K562 (cell line): ENCODE results near the gene MYL3. TPM values are rescaled to one million over a fixed set of nuclear protein-coding genes. Genes with fewer than 3 reads are reported as not detected.

Experiments used
- ATF3 ChIP-seq, 2 experiments: fragments of 450-650 bp in 1 of 2; sonication (generic) in 1 of 2; formaldehyde crosslinking in 1 of 2; IDR thresholded peaks in 1 of 2; conservative IDR thresholded peaks in 1 of 2; 2 replicates each; pipeline versions ENCODE4 v1.6.1 to v1.8.1; 2016 to 2023; ENCODE audit warnings: mild to moderate bottlenecking in 2 of 2, moderate library complexity in 2 of 2, inconsistent platforms in 1 of 2, missing genetic modification reagents in 1 of 2
- CBFA2T3 ChIP-seq: fragments of 450-650 bp; IDR thresholded peaks from 2 replicates; pipeline ENCODE4 v1.6.1; 2017
- CBFB ChIP-seq: sonication (generic); formaldehyde crosslinking; IDR thresholded peaks from 2 replicates; pipeline ENCODE4 v1.4.0; 2020; ENCODE audit warnings: mild to moderate bottlenecking, missing genetic modification reagents
- E2F8 ChIP-seq: fragments of 450-650 bp; IDR thresholded peaks from 2 replicates; pipeline ENCODE4 v1.7.1; 2018; ENCODE audit warnings: mild to moderate bottlenecking, low read depth; ENCODE audit not compliant: partially characterized antibody
- FOSL1 ChIP-seq: fragments of 200-800 bp; sonication (Bioruptor generic); conservative IDR thresholded peaks from 2 replicates; pipeline ENCODE4 v1.6.1; 2016; ENCODE audit warnings: missing genetic modification characterization, missing compliant biosample characterization
- HCFC1 ChIP-seq: IDR thresholded peaks from 2 replicates; pipeline ENCODE4 v1.6.1; 2012; ENCODE audit warnings: low read depth, low read length, improper control_type of control experiment
- MIER1 ChIP-seq: fragments of 450-650 bp; IDR thresholded peaks from 2 replicates; pipeline ENCODE4 v1.6.1; 2016; ENCODE audit warnings: antibody characterized with exemption, mild to moderate bottlenecking, low read depth
- SMC3 ChIP-seq: conservative IDR thresholded peaks from 2 replicates; pipeline ENCODE4 v1.6.1; 2011; ENCODE audit warnings: low read depth, low read length, improper control_type of control experiment; ENCODE audit not compliant: insufficient read depth
- WHSC1 ChIP-seq: IDR thresholded peaks from one replicate; pipeline ENCODE4 v1.6.1; 2012; ENCODE audit warnings: low read length, control low read depth, inconsistent platforms
- ZNF76 ChIP-seq: fragments of 250-450 bp; sonication (Bioruptor Pico); IDR thresholded peaks from 2 replicates; pipeline ENCODE4 v1.4.0; 2020; ENCODE audit warnings: mild to moderate bottlenecking, moderate library complexity, borderline replicate concordance
- ZSCAN32 ChIP-seq: fragments of 450-650 bp; formaldehyde crosslinking; IDR thresholded peaks from 2 replicates; pipeline ENCODE4 v1.4.0; 2020; ENCODE audit warnings: mild to moderate bottlenecking, moderate library complexity
- polyA plus RNA-seq, 8 experiments: library from polyadenylated mRNA; depleted of rRNA in 4 of 8; stranded (reverse) in 5 of 8; unstranded in 3 of 8; fragments of >200 nt; fragmentation: Nextera tagmentation in 2 of 8; fragmentation: Illumina TruSeq in 1 of 8; extraction: Ambion mirVana in 2 of 8; extraction: Trizol in 1 of 8; gene quantifications; 2 replicates each; pipeline versions ENCODE4 v1.2.1 to v1.2.3, GENCODE V29; 2011 to 2014; ENCODE audit warnings: inconsistent platforms in 1 of 8, missing spikeins in 1 of 8
- total RNA-seq, 7 experiments: library from RNA; depleted of rRNA in 6 of 7; stranded (reverse); fragments of >200 nt in 6 of 7; fragmentation: Illumina TruSeq in 2 of 7; extraction: Trizol in 2 of 7; gene quantifications; 2 replicates each; pipeline versions ENCODE4 v1.2.1 to v1.2.3, GENCODE V29; 2011 to 2021; ENCODE audit warnings: low replicate concordance in 1 of 7
- TF ChIP-seq, protein P1 (sequence below): fragments of 450-650 bp; IDR thresholded peaks from 2 replicates; pipeline ENCODE4 v1.6.1; 2016
- TF ChIP-seq, protein P2 (sequence below): fragments of 450-650 bp; formaldehyde crosslinking; IDR thresholded peaks from 2 replicates; pipeline ENCODE4 v1.4.0; 2022; ENCODE audit warnings: missing genetic modification characterization
- TF ChIP-seq, protein P3 (sequence below), 2 experiments: fragments of 450-650 bp; IDR thresholded peaks; 2 replicates each; pipeline ENCODE4 v1.6.1; 2016
- TF ChIP-seq, protein P4 (sequence below): sonication (generic); formaldehyde crosslinking; IDR thresholded peaks from 2 replicates; pipeline ENCODE4 v1.8.1; 2022; ENCODE audit warnings: missing genetic modification reagents
- TF ChIP-seq, protein P5 (sequence below): fragments of 250-450 bp; sonication (Bioruptor Pico); IDR thresholded peaks from 2 replicates; pipeline ENCODE4 v1.5.0; 2020; ENCODE audit warnings: mild to moderate bottlenecking

Gene MYL3
- total and polyA plus RNA-seq, 9 of the 15 experiments (the other 6 are each of a cell fraction or from before 2014, with no cell fraction given) = 0.14 to 0.45 TPM; not detected in 7

DNA sequence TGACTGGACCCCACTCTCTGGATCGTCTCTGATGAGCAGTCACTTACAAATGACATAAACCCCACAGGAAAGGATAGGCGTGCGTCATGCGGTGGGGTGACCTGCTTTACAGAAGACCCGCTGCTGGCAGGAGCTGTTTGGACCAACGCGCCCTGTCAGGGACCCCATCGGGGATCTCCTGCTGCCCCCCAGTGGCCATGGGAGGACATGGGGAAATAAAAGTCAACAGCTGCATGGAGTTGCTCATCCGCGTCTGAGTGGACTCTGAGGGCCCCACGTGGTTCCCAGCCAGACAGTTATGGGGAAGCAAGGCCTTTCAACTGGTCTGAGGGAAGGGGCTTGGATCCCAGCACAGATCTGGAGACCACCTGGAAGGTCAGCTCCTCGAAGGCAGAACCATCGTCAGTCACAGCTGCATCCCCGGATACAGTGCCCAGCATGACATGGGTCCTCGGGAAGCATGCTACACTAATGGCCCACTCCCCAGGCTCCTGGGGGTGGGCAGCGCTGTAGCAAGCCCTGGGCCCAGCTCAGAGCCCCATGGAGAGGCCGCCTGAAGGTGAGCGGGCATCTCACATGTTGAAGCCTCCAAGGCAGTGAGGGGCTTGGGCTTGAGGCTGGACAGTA lies 46.4 kb upstream of the MYL3 start (continued):
- no peak for TF ChIP-seq E2F8
- TF ChIP-seq ZNF76 (CRISPR knock-in tag) = no peak
- no peak for TF ChIP-seq CBFA2T3
- 0 out of 2 replicates have a peak, but pooled peaks have one; percentile 23 for TF ChIP-seq CBFB (CRISPR knock-in tag)
- no peak for TF ChIP-seq WHSC1
- TF ChIP-seq, protein P1, sequence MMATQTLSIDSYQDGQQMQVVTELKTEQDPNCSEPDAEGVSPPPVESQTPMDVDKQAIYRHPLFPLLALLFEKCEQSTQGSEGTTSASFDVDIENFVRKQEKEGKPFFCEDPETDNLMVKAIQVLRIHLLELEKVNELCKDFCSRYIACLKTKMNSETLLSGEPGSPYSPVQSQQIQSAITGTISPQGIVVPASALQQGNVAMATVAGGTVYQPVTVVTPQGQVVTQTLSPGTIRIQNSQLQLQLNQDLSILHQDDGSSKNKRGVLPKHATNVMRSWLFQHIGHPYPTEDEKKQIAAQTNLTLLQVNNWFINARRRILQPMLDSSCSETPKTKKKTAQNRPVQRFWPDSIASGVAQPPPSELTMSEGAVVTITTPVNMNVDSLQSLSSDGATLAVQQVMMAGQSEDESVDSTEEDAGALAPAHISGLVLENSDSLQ = peak; percentile 29; the same call in 1 of the 2 replicates
- no peak for TF ChIP-seq ATF3 (IDR thresholded peaks at IDR 0.05)
- 0 out of 2 replicates have a peak, but pooled peaks have one; percentile 23 for TF ChIP-seq ATF3 (CRISPR knock-in tag; conservative IDR thresholded peaks at IDR 0.05)
- TF ChIP-seq, protein P2, sequence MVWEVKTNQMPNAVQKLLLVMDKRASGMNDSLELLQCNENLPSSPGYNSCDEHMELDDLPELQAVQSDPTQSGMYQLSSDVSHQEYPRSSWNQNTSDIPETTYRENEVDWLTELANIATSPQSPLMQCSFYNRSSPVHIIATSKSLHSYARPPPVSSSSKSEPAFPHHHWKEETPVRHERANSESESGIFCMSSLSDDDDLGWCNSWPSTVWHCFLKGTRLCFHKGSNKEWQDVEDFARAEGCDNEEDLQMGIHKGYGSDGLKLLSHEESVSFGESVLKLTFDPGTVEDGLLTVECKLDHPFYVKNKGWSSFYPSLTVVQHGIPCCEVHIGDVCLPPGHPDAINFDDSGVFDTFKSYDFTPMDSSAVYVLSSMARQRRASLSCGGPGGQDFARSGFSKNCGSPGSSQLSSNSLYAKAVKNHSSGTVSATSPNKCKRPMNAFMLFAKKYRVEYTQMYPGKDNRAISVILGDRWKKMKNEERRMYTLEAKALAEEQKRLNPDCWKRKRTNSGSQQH (CRISPR knock-in tag) = no peak
- no peak for TF ChIP-seq MIER1
- TF ChIP-seq SMC3 = peak; percentile 93
- TF ChIP-seq, protein P3, sequence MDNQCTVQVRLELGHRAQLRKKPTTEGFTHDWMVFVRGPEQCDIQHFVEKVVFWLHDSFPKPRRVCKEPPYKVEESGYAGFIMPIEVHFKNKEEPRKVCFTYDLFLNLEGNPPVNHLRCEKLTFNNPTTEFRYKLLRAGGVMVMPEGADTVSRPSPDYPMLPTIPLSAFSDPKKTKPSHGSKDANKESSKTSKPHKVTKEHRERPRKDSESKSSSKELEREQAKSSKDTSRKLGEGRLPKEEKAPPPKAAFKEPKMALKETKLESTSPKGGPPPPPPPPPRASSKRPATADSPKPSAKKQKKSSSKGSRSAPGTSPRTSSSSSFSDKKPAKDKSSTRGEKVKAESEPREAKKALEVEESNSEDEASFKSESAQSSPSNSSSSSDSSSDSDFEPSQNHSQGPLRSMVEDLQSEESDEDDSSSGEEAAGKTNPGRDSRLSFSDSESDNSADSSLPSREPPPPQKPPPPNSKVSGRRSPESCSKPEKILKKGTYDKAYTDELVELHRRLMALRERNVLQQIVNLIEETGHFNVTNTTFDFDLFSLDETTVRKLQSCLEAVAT (IDR thresholded peaks at IDR 0.05) = no peak
- TF ChIP-seq ZSCAN32 = no peak
- peak; percentile 18; the same call in 1 of the 2 replicates for TF ChIP-seq HCFC1
- TF ChIP-seq, protein P4, sequence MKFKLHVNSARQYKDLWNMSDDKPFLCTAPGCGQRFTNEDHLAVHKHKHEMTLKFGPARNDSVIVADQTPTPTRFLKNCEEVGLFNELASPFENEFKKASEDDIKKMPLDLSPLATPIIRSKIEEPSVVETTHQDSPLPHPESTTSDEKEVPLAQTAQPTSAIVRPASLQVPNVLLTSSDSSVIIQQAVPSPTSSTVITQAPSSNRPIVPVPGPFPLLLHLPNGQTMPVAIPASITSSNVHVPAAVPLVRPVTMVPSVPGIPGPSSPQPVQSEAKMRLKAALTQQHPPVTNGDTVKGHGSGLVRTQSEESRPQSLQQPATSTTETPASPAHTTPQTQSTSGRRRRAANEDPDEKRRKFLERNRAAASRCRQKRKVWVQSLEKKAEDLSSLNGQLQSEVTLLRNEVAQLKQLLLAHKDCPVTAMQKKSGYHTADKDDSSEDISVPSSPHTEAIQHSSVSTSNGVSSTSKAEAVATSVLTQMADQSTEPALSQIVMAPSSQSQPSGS = no peak
- TF ChIP-seq, protein P5, sequence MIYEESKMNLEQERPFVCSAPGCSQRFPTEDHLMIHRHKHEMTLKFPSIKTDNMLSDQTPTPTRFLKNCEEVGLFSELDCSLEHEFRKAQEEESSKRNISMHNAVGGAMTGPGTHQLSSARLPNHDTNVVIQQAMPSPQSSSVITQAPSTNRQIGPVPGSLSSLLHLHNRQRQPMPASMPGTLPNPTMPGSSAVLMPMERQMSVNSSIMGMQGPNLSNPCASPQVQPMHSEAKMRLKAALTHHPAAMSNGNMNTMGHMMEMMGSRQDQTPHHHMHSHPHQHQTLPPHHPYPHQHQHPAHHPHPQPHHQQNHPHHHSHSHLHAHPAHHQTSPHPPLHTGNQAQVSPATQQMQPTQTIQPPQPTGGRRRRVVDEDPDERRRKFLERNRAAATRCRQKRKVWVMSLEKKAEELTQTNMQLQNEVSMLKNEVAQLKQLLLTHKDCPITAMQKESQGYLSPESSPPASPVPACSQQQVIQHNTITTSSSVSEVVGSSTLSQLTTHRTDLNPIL (CRISPR knock-in tag) = no peak
- TF ChIP-seq FOSL1 (tag) = no peak
